Measurements from ENCODE around the gene AKT2.
A peak's percentile ranks its signal among the peaks of the same experiment; 100 is the strongest.
"Not testable (repeated sequence)": the region's sequence is repeated elsewhere in the genome, so short reads cannot be mapped to it uniquely, and the experiment has no call there.

The AKT2 gene

GRCh38 chr19:40284501-40285352, at the start of gene AKT2:
Gene AKT2 (minus strand): TSS chr19:40285345. CDS start chr19:40265267, 20,078 bp downstream.
- DNase-seq: peak; percentile 48

GRCh38 chr19:40333083-40333482, 47.9 kb upstream of the AKT2 start:
- not testable (repeated sequence) for DNase-seq

- no peak for DNase-seq
These were observed 47.5 kb upstream of the AKT2 start for GRCh38 chr19:40332669-40333068.

GRCh38 chr19:40331052-40331451, 45.9 kb upstream of the AKT2 start:
- peak; percentile 70 for DNase-seq

- DNase-seq: no peak
These were observed 41.1 kb upstream of the AKT2 start for GRCh38 chr19:40326201-40326600.

- no peak for DNase-seq
These were observed 38.6 kb upstream of the AKT2 start for GRCh38 chr19:40323705-40324104.

- DNase-seq: no peak
These were observed 37.9 kb upstream of the AKT2 start for GRCh38 chr19:40322951-40323615.

- DNase-seq: no peak
These were observed 37.1 kb upstream of the AKT2 start for GRCh38 chr19:40322271-40322610.

GRCh38 chr19:40321566-40322270, 36.6 kb upstream of the AKT2 start:
- no peak for DNase-seq

- DNase-seq: no peak
These were observed 35.9 kb upstream of the AKT2 start for GRCh38 chr19:40321076-40321475.

GRCh38 chr19:40320558-40320935, 35.4 kb upstream of the AKT2 start:
- no peak for DNase-seq

GRCh38 chr19:40317338-40317737, 32.2 kb upstream of the AKT2 start:
- DNase-seq: no peak

GRCh38 chr19:40315812-40316470, 30.8 kb upstream of the AKT2 start:
- DNase-seq: no peak

- peak; percentile 82 for DNase-seq
These were observed 29.5 kb upstream of the AKT2 start for GRCh38 chr19:40314656-40315055.

- no peak for DNase-seq
These were observed 28.3 kb upstream of the AKT2 start for GRCh38 chr19:40313229-40313983.

GRCh38 chr19:40312533-40312932, 27.4 kb upstream of the AKT2 start:
- no peak for DNase-seq

- no peak for DNase-seq
These were observed 24.5 kb upstream of the AKT2 start for GRCh38 chr19:40309666-40310065.

- peak; percentile 88 for DNase-seq
These were observed 20.3 kb upstream of the AKT2 start for GRCh38 chr19:40305403-40305802.

GRCh38 chr19:40304306-40304705, 19.2 kb upstream of the AKT2 start:
- no peak for DNase-seq

GRCh38 chr19:40303765-40304164, 18.6 kb upstream of the AKT2 start:
- DNase-seq: no peak

- DNase-seq: no peak
These were observed 17.3 kb upstream of the AKT2 start for GRCh38 chr19:40302224-40303011.

GRCh38 chr19:40300668-40301067, 15.5 kb upstream of the AKT2 start:
- no peak for DNase-seq
